ENCODE results near the gene ME3.

- TF ChIP-seq CTCF (IDR thresholded peaks at IDR 0.05): no peak
- no peak for TF ChIP-seq EZH2 (IDR thresholded peaks at IDR 0.05; ENCODE audit: borderline replicate concordance, insufficient read depth, low read depth, low read length, poor library complexity, severe bottlenecking)
Measured at GRCh38 chr11:86414032-86414431, 258.4 kb downstream of the ME3 start.
